Body of pancreas (tissue), 4 donors: ENCODE results near the gene QRICH1. TPM values are rescaled to one million over a fixed set of nuclear protein-coding genes. Genes with fewer than 3 reads are reported as not detected.

Source experiments
- ATAC-seq: fragments of 150-250 bp; one replicate; pipeline ENCODE4 v1.9.1; 2016
- DNase-seq, 4 donors: peaks; one replicate each; pipeline ENCODE4 v3.0.0-alpha.2; 2019
- H3K27ac ChIP-seq, 4 donors: fragments of 200-600 bp; sonication (generic); 1 replicate in 3 of 4; 2 replicates in 1 of 4; pipeline versions ENCODE4 v1.5.1 to v1.6.1; 2016 to 2019; ENCODE audit warnings: mild to moderate bottlenecking in 1 of 4, mixed read lengths in 1 of 4, moderate library complexity in 1 of 4
- H3K27me3 ChIP-seq, 2 donors: fragments of 200-600 bp; sonication (generic); one replicate each; pipeline ENCODE4 v1.6.0; 2016; ENCODE audit warnings: mild to moderate bottlenecking in 1 of 2
- H3K36me3 ChIP-seq, 2 donors: fragments of 200-600 bp; sonication (generic); replicated peaks in 1 of 2; 2 replicates each; pipeline ENCODE4 v1.5.1; 2016; ENCODE audit warnings: low read depth in 2 of 2; ENCODE audit not compliant: insufficient read depth in 1 of 2
- H3K4me1 ChIP-seq: fragments of 200-600 bp; sonication (generic); one replicate; pipeline ENCODE4 v1.6.0; 2016
- H3K4me3 ChIP-seq, 2 donors: fragments of 200-600 bp; sonication (generic); 1 replicate in 1 of 2; 2 replicates in 1 of 2; pipeline ENCODE4 v1.5.1; 2016 to 2019
- H3K9me3 ChIP-seq, 3 donors: fragments of 200-600 bp; sonication (generic); 1 replicate in 2 of 3; 2 replicates in 1 of 3; pipeline ENCODE4 v1.5.1; 2016
- POLR2A ChIP-seq, 3 donors: fragments of 450-650 bp; IDR thresholded peaks; one replicate each; pipeline ENCODE4 v1.6.1; 2016; ENCODE audit warnings: antibody characterized with exemption in 3 of 3, mild to moderate bottlenecking in 2 of 3
- WGBS, 2 donors: methylation state at CpG; one replicate each; pipeline ENCODE4 v1.1.5; 2017; 5-methylcytosine and 5-hydroxymethylcytosine counted together
- intact Hi-C: fragments of 100-400 bp; cut with DNase I; formaldehyde crosslinking; loops from one replicate; pipeline ENCODE4 v1.15.1; 2023
- total RNA-seq, 2 donors: library from RNA; depleted of rRNA; stranded (reverse); fragments of >200 nt; gene quantifications; one replicate each; pipeline ENCODE4 v1.1.0, GENCODE V29; 2016
- TF ChIP-seq, protein P1 (sequence below), 7 experiments: fragments of 450-650 bp in 4 of 7; fragments of 200-600 bp in 3 of 7; sonication (generic) in 3 of 7; IDR thresholded peaks; one replicate each; pipeline ENCODE4 v1.5.1; 2016 to 2019; ENCODE audit warnings: antibody characterized with exemption in 7 of 7

The QRICH1 gene
- total RNA-seq, 2 donors from 2014 or later, result 63.6 to 67.9 TPM

GRCh38 chr3:49133226-49133951 lies 39.5 kb upstream of the QRICH1 start:
- peaks cover 24% of the 10 kb centered on the region for H3K4me1 ChIP-seq
- peak; percentile 90 for ATAC-seq
- DNase-seq, result peak; percentile 86 to 90 (median 88)
- H3K4me3 ChIP-seq, result peak overlapping the region; percentile 35 to 64
- H3K9me3 ChIP-seq, result no peaks in the 10 kb centered on the region
- peak overlapping the region; percentile 55 to 86 (median 82) for H3K27ac ChIP-seq
- no peaks in the 10 kb centered on the region for H3K27me3 ChIP-seq
- TF ChIP-seq, protein P1, sequence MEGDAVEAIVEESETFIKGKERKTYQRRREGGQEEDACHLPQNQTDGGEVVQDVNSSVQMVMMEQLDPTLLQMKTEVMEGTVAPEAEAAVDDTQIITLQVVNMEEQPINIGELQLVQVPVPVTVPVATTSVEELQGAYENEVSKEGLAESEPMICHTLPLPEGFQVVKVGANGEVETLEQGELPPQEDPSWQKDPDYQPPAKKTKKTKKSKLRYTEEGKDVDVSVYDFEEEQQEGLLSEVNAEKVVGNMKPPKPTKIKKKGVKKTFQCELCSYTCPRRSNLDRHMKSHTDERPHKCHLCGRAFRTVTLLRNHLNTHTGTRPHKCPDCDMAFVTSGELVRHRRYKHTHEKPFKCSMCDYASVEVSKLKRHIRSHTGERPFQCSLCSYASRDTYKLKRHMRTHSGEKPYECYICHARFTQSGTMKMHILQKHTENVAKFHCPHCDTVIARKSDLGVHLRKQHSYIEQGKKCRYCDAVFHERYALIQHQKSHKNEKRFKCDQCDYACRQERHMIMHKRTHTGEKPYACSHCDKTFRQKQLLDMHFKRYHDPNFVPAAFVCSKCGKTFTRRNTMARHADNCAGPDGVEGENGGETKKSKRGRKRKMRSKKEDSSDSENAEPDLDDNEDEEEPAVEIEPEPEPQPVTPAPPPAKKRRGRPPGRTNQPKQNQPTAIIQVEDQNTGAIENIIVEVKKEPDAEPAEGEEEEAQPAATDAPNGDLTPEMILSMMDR (IDR thresholded peaks at IDR 0.05), result peak in 1 of 7 experiments; percentile 13
- peak in 2 of 3 donors; percentile 19 to 44 for TF ChIP-seq POLR2A (IDR thresholded peaks at IDR 0.05)
- intact Hi-C loops, result no loop called here
- H3K36me3 ChIP-seq, result peaks cover 0 to under 1% of the 10 kb centered on the region in 2 donors
- WGBS, 2 donors, result 0 to 1% methylated on average over 15 to 27 of the region's 30 CpGs

DNA sequence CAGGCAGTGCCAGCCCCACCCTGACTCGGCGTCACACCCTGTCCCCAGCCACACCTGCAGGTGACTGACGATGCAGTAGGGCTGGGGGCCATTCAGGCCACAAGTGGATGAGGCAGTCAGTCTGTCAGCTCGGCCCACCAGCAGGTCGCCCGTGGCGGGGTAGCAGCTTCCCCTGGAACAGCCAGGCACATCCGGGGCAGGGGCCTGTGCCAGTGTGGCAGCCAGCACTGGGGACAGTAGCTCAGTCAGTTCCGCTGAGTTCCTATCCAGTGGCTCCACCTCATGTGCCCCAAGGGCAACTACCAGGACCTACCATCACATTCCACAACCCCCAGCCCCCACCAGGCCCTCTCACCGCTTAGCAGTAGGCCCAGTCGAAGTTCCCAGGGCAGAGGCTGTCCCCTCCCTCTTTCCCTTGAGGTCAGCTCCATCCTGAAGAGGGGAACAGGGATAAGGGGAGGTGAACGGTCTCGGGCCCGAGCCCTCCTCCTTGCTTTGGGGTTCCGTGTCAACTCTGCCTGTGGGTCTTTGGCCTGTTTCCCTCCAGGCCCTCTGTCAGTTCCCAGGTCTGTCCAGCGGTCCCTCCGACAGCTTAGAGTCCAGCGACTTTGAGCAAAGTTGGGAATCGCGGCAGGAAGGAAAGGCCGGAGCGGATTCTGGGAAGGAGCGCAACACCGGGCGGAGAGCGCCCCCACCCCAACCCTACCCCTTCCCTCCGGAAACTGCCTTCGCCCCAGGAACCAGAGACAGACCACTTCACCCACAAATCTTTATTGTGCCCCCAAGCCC lies 38.8 kb upstream of the QRICH1 start, which contains the start of gene LAMB2:
Gene LAMB2, minus strand, starts transcription at position 614 of the 789 bp plus-strand sequence. Its CDS starts 183 bp downstream, at position 431.
- Histone ChIP-seq H3K4me3 (peak within 1 kb of the TSS; percentile 35 to 64), H3K9me3 (no peaks in the 10 kb centered on the region), H3K4me1 (peaks cover 24% of the 10 kb centered on the region), H3K36me3 (peaks cover 0 to 4% of the 10 kb centered on the region in 2 donors), H3K27me3 (no peaks in the 10 kb centered on the region), H3K27ac (peak within 1 kb of the TSS; percentile 55 to 86 (median 82))
- 0 to 7% methylated on average over 8 to 25 of the region's 28 CpGs for WGBS, 2 donors
- TF ChIP-seq POLR2A (IDR thresholded peaks at IDR 0.05), result peak in 2 of 3 donors; percentile 62 to 66
- TF ChIP-seq, protein P1 (IDR thresholded peaks at IDR 0.05), result peak in 3 of 7 experiments; percentile 0 to 18 (median 15)
- intact Hi-C loops, result no loop called here
- DNase-seq (peak; percentile 71 to 84 (median 76)), ATAC-seq (peak; percentile 81)

DNA sequence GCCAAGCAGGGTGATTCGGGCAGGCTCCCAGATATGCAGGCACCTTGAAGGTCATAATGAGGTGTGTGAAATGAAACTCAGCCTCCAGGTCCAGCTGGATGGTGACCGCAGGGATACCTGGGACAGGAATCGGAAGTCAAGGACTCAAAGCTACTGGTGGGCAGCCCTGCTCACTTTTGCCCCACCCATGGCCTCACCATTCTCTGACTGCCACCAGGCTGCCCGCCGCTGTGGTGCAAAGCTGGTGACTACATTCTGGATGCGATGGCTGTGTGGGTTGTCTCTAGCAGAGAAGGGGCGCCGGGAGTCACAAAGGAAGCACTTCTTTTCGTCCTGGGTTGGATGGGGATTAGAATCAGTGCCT lies 38.2 kb upstream of the QRICH1 start:
- intact Hi-C loops, result no loop called here
- TF ChIP-seq POLR2A (IDR thresholded peaks at IDR 0.05), result no peak
- TF ChIP-seq, protein P1 (IDR thresholded peaks at IDR 0.05), result no peak
- H3K27ac ChIP-seq, result peak overlapping the region; percentile 55 to 86 (median 82)
- peaks cover 0 to 4% of the 10 kb centered on the region in 2 donors for H3K36me3 ChIP-seq
- H3K4me1 ChIP-seq, result peaks cover 24% of the 10 kb centered on the region
- no peaks in the 10 kb centered on the region for H3K27me3 ChIP-seq
- ATAC-seq, result no peak
- peak in 1 of 4 donors; percentile 33 for DNase-seq
- H3K9me3 ChIP-seq, result no peaks in the 10 kb centered on the region
- WGBS, 2 donors, result 21 to 26% methylated on average over 7 to 9 of the region's 9 CpGs
- peak overlapping the region; percentile 35 to 64 for H3K4me3 ChIP-seq

- DNase-seq (no peak), ATAC-seq (no peak)
- WGBS, 2 donors, result 90 to 94% methylated on average over 5 to 6 of the region's 6 CpGs
- no peaks in the 10 kb centered on the region for H3K27me3 ChIP-seq
- H3K36me3 ChIP-seq, result peaks cover 0 to 4% of the 10 kb centered on the region in 2 donors
- no peak overlapping the region for H3K4me3 ChIP-seq
- peak overlapping the region in 3 of 4 donors; percentile 55 to 86 (median 83) for H3K27ac ChIP-seq
- H3K4me1 ChIP-seq, result peaks cover 24% of the 10 kb centered on the region
- intact Hi-C loops, result no loop called here
- H3K9me3 ChIP-seq, result no peaks in the 10 kb centered on the region
- no peak for TF ChIP-seq POLR2A (IDR thresholded peaks at IDR 0.05)
- TF ChIP-seq, protein P1 (IDR thresholded peaks at IDR 0.05), result no peak
Observed at GRCh38 chr3:49131576-49131975, 37.7 kb upstream of the QRICH1 start.
